Esophagus squamous epithelium (tissue), 5 donors: ENCODE measurements around the gene PRADC1. TPM values are rescaled to one million over a fixed set of nuclear protein-coding genes. Genes with fewer than 3 reads are reported as not detected.

Experiments used
- DNase-seq: peaks from one replicate; lab custom pipeline; 2025; lab: John Stamatoyannopoulos, UW
- H3K27ac ChIP-seq, 4 donors: fragments of 200-600 bp; sonication (generic); one replicate each; pipeline ENCODE4 v1.5.1; 2016 to 2019; ENCODE audit warnings: mild to moderate bottlenecking in 1 of 4
- H3K27me3 ChIP-seq, 4 donors: fragments of 200-600 bp; sonication (generic); 1 replicate in 3 of 4; 2 replicates in 1 of 4; pipeline versions ENCODE4 v1.5.1 to v1.6.0; 2017 to 2021; ENCODE audit warnings: antibody characterized with exemption in 1 of 4
- H3K36me3 ChIP-seq, 3 donors: fragments of 200-600 bp; sonication (generic); one replicate each; pipeline ENCODE4 v1.5.1; 2016 to 2019
- H3K4me1 ChIP-seq, 3 donors: fragments of 200-600 bp; sonication (generic); one replicate each; pipeline ENCODE4 v1.5.1; 2017 to 2019
- H3K4me3 ChIP-seq, 4 donors: fragments of 200-600 bp; sonication (generic); 1 replicate in 3 of 4; 2 replicates in 1 of 4; pipeline ENCODE4 v1.5.1; 2016 to 2019; ENCODE audit warnings: mild to moderate bottlenecking in 2 of 4, moderate library complexity in 1 of 4
- H3K9me3 ChIP-seq, 3 donors: fragments of 200-600 bp; sonication (generic); one replicate each; pipeline ENCODE4 v1.5.1; 2016 to 2019
- CTCF ChIP-seq, 6 experiments: fragments of 450-650 bp in 4 of 6; fragments of 200-600 bp in 2 of 6; sonication (generic) in 2 of 6; IDR thresholded peaks; one replicate each; pipeline ENCODE4 v1.5.1; 2016 to 2019; ENCODE audit warnings: antibody characterized with exemption in 6 of 6, mild to moderate bottlenecking in 4 of 6, moderate library complexity in 4 of 6
- POLR2A ChIP-seq, 4 donors: fragments of 450-650 bp; IDR thresholded peaks; one replicate each; pipeline ENCODE4 v1.6.1; 2017; ENCODE audit warnings: antibody characterized with exemption in 4 of 4, mild to moderate bottlenecking in 4 of 4, moderate library complexity in 3 of 4
- WGBS, 2 donors: methylation state at CpG; one replicate each; pipeline ENCODE4 v1.1.5; 2018; 5-methylcytosine and 5-hydroxymethylcytosine counted together
- intact Hi-C: fragments of 100-400 bp; cut with DNase I; formaldehyde crosslinking; loops from one replicate; pipeline ENCODE4 v1.15.0; 2022
- total RNA-seq, 4 donors: library from RNA; depleted of rRNA; stranded (reverse); fragments of >200 nt; gene quantifications; one replicate each; pipeline ENCODE4 v1.1.0, GENCODE V29; 2016
- donor health status: DM: yes; HTN: yes; CAD: no.

Gene PRADC1
- total RNA-seq, 4 donors from 2014 or later: 19.2 to 32.8 (median 29.3) TPM

- Histone ChIP-seq H3K27ac (no peak overlapping the region), H3K4me3 (no peak overlapping the region), H3K27me3 (no peaks in the 10 kb centered on the region), H3K36me3 (peaks cover 0 to 13% (median 0%) of the 10 kb centered on the region in 3 donors), H3K4me1 (peaks cover 0 to 11% (median 0%) of the 10 kb centered on the region in 3 donors), H3K9me3 (no peaks in the 10 kb centered on the region)
- WGBS, 2 donors: 13 to 100% methylated on average over 1 to 2 of the region's 8 CpGs
- no peak for DNase-seq
- TF ChIP-seq POLR2A (IDR thresholded peaks at IDR 0.05) (no peak), CTCF (IDR thresholded peaks at IDR 0.05) (no peak)
- intact Hi-C loops: no loop called here
Measured at GRCh38 chr2:73259276-73259675, 26.2 kb upstream of the PRADC1 start.

DNA sequence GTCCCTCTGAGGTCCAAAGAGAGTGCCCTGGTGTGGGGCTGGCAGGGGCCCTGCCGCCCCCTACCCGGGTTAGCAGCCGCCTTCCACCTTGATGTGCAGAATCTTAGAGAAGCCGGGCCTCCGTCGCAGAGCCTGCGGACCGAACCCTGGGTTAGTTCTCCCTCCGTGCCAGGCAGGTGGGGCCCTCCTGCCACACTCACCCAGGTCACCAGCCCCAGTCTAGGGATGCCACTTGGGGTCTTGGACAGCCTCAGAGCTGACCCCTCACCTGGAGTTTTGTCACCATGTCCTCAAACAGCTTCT lies 25.8 kb upstream of the PRADC1 start:
- DNase-seq: no peak
- H3K27ac ChIP-seq: no peak overlapping the region
- TF ChIP-seq CTCF (IDR thresholded peaks at IDR 0.05): no peak
- no peak for TF ChIP-seq POLR2A (IDR thresholded peaks at IDR 0.05)
- no peaks in the 10 kb centered on the region for H3K9me3 ChIP-seq
- peaks cover 0 to 17% (median 0%) of the 10 kb centered on the region in 3 donors for H3K36me3 ChIP-seq
- H3K27me3 ChIP-seq: no peaks in the 10 kb centered on the region
- intact Hi-C loops: no loop called here
- WGBS, 2 donors: 90% methylated on average over 2 of the region's 9 CpGs; no CpG with 5 or more reads in 1 of the 2 donors
- peaks cover 0 to 14% (median 0%) of the 10 kb centered on the region in 3 donors for H3K4me1 ChIP-seq
- no peak overlapping the region for H3K4me3 ChIP-seq

DNA sequence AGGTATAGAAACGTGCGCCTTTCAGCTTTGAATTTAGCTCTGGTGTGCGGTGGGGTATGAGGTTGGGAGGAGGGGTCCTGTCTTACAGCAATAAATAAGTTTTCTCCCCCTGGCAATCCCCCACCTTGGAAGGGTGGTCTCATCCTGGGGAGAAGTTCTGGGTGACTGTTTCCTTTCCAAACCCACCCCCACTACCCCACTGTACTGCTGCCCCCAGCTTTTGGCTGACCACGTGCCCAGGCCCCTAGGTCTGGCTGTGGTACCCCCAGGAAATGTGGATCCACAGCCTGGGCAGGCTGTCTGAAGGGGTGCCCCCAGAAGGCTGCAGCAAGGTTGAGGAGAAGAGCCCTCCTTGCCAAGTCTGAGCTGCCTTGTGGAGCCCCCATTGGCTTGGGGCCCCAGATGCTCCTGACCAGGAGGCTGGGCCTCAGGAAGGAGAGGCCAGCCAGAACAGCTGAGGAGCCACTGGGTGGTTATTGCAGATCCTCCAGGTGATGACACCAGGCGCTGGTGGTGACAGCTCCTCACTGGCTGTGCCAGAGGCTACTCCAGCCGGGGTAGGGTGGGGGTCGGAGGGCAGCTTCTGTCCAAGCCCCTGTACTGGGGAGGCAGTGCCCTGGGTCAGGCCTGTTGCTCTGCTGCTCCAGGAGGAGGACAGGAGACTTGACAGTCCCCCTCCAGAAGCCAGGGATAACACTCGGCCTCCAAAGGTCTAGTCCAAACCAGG lies 25.3 kb upstream of the PRADC1 start:
- no peaks in the 10 kb centered on the region for H3K27me3 ChIP-seq
- H3K36me3 ChIP-seq: peaks cover 0 to 22% (median under 1%) of the 10 kb centered on the region in 3 donors
- peaks cover 0 to 14% (median 0%) of the 10 kb centered on the region in 3 donors for H3K4me1 ChIP-seq
- no peak for TF ChIP-seq POLR2A (IDR thresholded peaks at IDR 0.05)
- TF ChIP-seq CTCF (IDR thresholded peaks at IDR 0.05): no peak
- H3K4me3 ChIP-seq: no peak overlapping the region
- DNase-seq: no peak
- no peak overlapping the region for H3K27ac ChIP-seq
- 85 to 94% methylated on average over 3 to 6 of the region's 8 CpGs for WGBS, 2 donors
- H3K9me3 ChIP-seq: no peaks in the 10 kb centered on the region
- intact Hi-C loops: no loop called here

DNA sequence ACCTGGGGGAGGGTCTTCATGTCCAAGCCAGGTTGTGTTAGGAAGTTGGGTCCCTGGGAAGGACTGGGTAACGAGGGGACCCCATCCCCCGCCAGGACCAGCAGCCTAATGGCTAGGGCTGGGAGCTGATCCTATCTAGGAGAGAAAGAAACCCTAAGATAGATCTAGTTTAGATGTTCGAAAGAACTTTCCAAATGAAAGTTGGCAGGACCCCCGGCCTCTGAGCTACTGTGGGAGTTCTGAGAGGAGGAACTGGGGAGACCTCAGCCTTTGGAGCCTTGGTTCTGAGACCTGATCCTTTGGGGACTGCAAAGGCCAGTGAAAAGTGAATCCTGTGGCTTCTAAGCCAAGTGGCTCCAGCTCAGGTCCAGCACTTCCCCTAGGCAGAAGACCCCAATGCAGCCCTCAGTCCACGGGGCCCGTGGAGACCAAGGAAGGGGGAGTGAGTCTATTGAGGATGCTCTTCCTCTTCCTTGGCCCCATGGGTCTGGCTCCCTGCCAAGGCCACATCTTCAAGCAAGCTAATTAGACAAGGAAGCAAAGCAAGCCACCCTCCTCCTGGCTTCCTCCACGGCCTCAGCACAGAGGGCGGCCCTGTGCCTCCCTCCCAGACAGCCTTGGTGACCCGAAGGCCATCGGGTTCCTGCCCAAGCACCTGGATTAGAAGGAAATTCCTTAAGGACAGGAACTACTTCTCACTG lies 24.5 kb upstream of the PRADC1 start:
- H3K4me3 ChIP-seq: no peak overlapping the region
- no peak for DNase-seq
- TF ChIP-seq POLR2A (IDR thresholded peaks at IDR 0.05) (no peak), CTCF (IDR thresholded peaks at IDR 0.05) (no peak)
- no peaks in the 10 kb centered on the region for H3K9me3 ChIP-seq
- no peak overlapping the region for H3K27ac ChIP-seq
- H3K4me1 ChIP-seq: peaks cover 0 to 14% (median 0%) of the 10 kb centered on the region in 3 donors
- H3K36me3 ChIP-seq: peaks cover 3 to 30% (median 8%) of the 10 kb centered on the region in 3 donors
- WGBS, 2 donors: 79 to 80% methylated on average over 3 to 4 of the region's 10 CpGs
- intact Hi-C loops: no loop called here
- no peaks in the 10 kb centered on the region for H3K27me3 ChIP-seq

- intact Hi-C loops: no loop called here
- Histone ChIP-seq H3K27me3 (no peaks in the 10 kb centered on the region), H3K27ac (no peak overlapping the region), H3K9me3 (no peaks in the 10 kb centered on the region), H3K36me3 (peaks cover 3 to 35% (median 11%) of the 10 kb centered on the region in 3 donors), H3K4me1 (peaks cover 0 to 14% (median 0%) of the 10 kb centered on the region in 3 donors), H3K4me3 (no peak overlapping the region)
- WGBS, 2 donors: 100% methylated on average over 1 to 2 of the region's 2 CpGs
- DNase-seq: no peak
- TF ChIP-seq CTCF (IDR thresholded peaks at IDR 0.05): no peak
- no peak for TF ChIP-seq POLR2A (IDR thresholded peaks at IDR 0.05)
Measured at GRCh38 chr2:73257021-73257420, 24.0 kb upstream of the PRADC1 start.
